Measurements from ENCODE around the gene NCK2. TPM values are rescaled to one million over a fixed set of nuclear protein-coding genes. Genes with fewer than 3 reads are reported as not detected.

NCK2 gene
- total RNA-seq, 1 experiment from 2014 or later: 45.4 TPM

DNA sequence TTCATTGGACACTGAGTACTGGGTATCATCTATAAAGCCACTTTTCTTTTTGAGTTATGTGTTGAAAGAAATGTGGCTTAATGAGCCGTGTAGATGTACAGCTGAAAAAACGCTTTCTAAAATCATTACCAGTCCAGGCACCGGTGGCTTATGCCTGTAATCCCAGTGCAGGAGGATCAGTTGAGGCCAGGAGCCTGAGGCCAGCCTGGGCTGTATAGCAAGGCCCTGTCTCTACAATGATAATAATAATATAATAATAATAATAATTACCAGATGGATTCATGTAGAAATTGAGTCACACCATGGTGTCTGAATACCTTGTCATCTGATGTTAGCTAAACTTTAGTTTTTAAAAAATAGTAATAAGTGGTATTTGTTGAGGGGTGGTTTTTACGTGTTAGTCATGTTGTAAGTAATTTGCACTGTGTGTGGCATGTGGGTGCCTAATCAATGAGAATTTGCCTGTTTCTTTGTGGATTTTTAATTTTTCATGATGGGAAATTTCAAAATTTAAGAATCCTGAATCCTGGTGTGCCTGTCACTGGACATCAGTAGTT, 30.1 kb downstream of the NCK2 start:
- peaks cover 16% of the 10 kb centered on the region for H3K79me2 ChIP-seq (ENCODE audit: low read length)

GRCh38 chr2:105775809-105776559, 31.3 kb downstream of the NCK2 start:
- no peaks in the 10 kb centered on the region for H3K27me3 ChIP-seq (ENCODE audit: low read length)
- intact Hi-C loops (cut with micrococcal nuclease): no loop called here
- H3K4me1 ChIP-seq (ENCODE audit: insufficient read depth, low read length): no peaks in the 10 kb centered on the region
- H3K9ac ChIP-seq (ENCODE audit: low read length): no peak overlapping the region
- TF ChIP-seq, protein P1, sequence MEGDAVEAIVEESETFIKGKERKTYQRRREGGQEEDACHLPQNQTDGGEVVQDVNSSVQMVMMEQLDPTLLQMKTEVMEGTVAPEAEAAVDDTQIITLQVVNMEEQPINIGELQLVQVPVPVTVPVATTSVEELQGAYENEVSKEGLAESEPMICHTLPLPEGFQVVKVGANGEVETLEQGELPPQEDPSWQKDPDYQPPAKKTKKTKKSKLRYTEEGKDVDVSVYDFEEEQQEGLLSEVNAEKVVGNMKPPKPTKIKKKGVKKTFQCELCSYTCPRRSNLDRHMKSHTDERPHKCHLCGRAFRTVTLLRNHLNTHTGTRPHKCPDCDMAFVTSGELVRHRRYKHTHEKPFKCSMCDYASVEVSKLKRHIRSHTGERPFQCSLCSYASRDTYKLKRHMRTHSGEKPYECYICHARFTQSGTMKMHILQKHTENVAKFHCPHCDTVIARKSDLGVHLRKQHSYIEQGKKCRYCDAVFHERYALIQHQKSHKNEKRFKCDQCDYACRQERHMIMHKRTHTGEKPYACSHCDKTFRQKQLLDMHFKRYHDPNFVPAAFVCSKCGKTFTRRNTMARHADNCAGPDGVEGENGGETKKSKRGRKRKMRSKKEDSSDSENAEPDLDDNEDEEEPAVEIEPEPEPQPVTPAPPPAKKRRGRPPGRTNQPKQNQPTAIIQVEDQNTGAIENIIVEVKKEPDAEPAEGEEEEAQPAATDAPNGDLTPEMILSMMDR (conservative IDR thresholded peaks at IDR 0.05; ENCODE audit: low read depth, low read length): no peak
- TF ChIP-seq EZH2 (IDR thresholded peaks at IDR 0.05; ENCODE audit: low read length, unreplicated experiment): no peak
- no peak for TF ChIP-seq EZH2phosphoT487 (IDR thresholded peaks at IDR 0.05; ENCODE audit: borderline replicate concordance, low read length)
- no peak overlapping the region for H3K27ac ChIP-seq (ENCODE audit: low read length)
- H2AFZ ChIP-seq (ENCODE audit: low read length): no peak overlapping the region
- H3K9me3 ChIP-seq (ENCODE audit: low read length): no peaks in the 10 kb centered on the region
- no peak overlapping the region for H3K4me2 ChIP-seq (ENCODE audit: low read length)
- no peak for ATAC-seq
- CTCF ChIA-PET: no interaction called here
- no peaks in the 10 kb centered on the region for H4K20me1 ChIP-seq (ENCODE audit: low read length)
- no peaks in the 10 kb centered on the region for H3F3A ChIP-seq (ENCODE audit: low read length, unreplicated experiment)
- H3K79me2 ChIP-seq (ENCODE audit: low read length): 0 out of 2 replicates have a peak, but pooled peaks cover 10% of the 10 kb centered on the region
- H3K36me3 ChIP-seq (ENCODE audit: low read depth, low read length): no peaks in the 10 kb centered on the region
- H3K9me2 ChIP-seq (replicated peaks; ENCODE audit: low read length): no peaks in the 10 kb centered on the region
- POLR2A ChIA-PET (ENCODE audit: unreplicated experiment): no interaction called here
- no peak for DNase-seq
- H3K4me3 ChIP-seq (ENCODE audit: low read length): no peak overlapping the region
- no TSS peak for BruUV-seq (replicated peaks)

More for the DNA sequence above, 30.1 kb downstream of the NCK2 start:
- no peak overlapping the region for H3K4me3 ChIP-seq (ENCODE audit: low read length)
- no peaks in the 10 kb centered on the region for H3K9me2 ChIP-seq (replicated peaks; ENCODE audit: low read length)
- TF ChIP-seq, protein P1 (conservative IDR thresholded peaks at IDR 0.05; ENCODE audit: low read depth, low read length): no peak
- TF ChIP-seq EZH2 (IDR thresholded peaks at IDR 0.05; ENCODE audit: low read length, unreplicated experiment): no peak
- TF ChIP-seq EZH2phosphoT487 (IDR thresholded peaks at IDR 0.05; ENCODE audit: borderline replicate concordance, low read length): no peak
- no peaks in the 10 kb centered on the region for H4K20me1 ChIP-seq (ENCODE audit: low read length)
- no peaks in the 10 kb centered on the region for H3K36me3 ChIP-seq (ENCODE audit: low read depth, low read length)
- no peaks in the 10 kb centered on the region for H3K9me3 ChIP-seq (ENCODE audit: low read length)
- intact Hi-C loops (cut with micrococcal nuclease): no loop called here
- ATAC-seq: no peak
- no TSS peak for BruUV-seq (replicated peaks)
- POLR2A ChIA-PET (ENCODE audit: unreplicated experiment): no interaction called here
- H3K4me1 ChIP-seq (ENCODE audit: insufficient read depth, low read length): peaks cover under 1% of the 10 kb centered on the region; the same call in 1 of the 2 replicates
- no peaks in the 10 kb centered on the region for H3K27me3 ChIP-seq (ENCODE audit: low read length)
- CTCF ChIA-PET: no interaction called here
- no peaks in the 10 kb centered on the region for H3F3A ChIP-seq (ENCODE audit: low read length, unreplicated experiment)
- H3K4me2 ChIP-seq (ENCODE audit: low read length): no peak overlapping the region
- no peak overlapping the region for H3K9ac ChIP-seq (ENCODE audit: low read length)
- no peak for DNase-seq
- no peak overlapping the region for H2AFZ ChIP-seq (ENCODE audit: low read length)
- H3K27ac ChIP-seq (ENCODE audit: low read length): no peak overlapping the region

GRCh38 chr2:105776560-105776928, 31.8 kb downstream of the NCK2 start:
- Histone ChIP-seq H3F3A (ENCODE audit: low read length, unreplicated experiment) (no peaks in the 10 kb centered on the region), H3K9me2 (replicated peaks; ENCODE audit: low read length) (no peaks in the 10 kb centered on the region), H3K79me2 (ENCODE audit: low read length) (0 out of 2 replicates have a peak, but pooled peaks cover 10% of the 10 kb centered on the region), H3K36me3 (ENCODE audit: low read depth, low read length) (no peaks in the 10 kb centered on the region), H3K4me1 (ENCODE audit: insufficient read depth, low read length) (no peaks in the 10 kb centered on the region), H3K27me3 (ENCODE audit: low read length) (no peaks in the 10 kb centered on the region), H3K9ac (ENCODE audit: low read length) (no peak overlapping the region), H2AFZ (ENCODE audit: low read length) (no peak overlapping the region), H4K20me1 (ENCODE audit: low read length) (no peaks in the 10 kb centered on the region), H3K4me2 (ENCODE audit: low read length) (no peak overlapping the region), H3K4me3 (ENCODE audit: low read length) (no peak overlapping the region), H3K27ac (ENCODE audit: low read length) (no peak overlapping the region), H3K9me3 (ENCODE audit: low read length) (no peaks in the 10 kb centered on the region)
- CTCF ChIA-PET: no interaction called here
- intact Hi-C loops (cut with micrococcal nuclease): no loop called here
- TF ChIP-seq EZH2 (IDR thresholded peaks at IDR 0.05; ENCODE audit: low read length, unreplicated experiment) (no peak), EZH2phosphoT487 (IDR thresholded peaks at IDR 0.05; ENCODE audit: borderline replicate concordance, low read length) (no peak)
- TF ChIP-seq, protein P1 (conservative IDR thresholded peaks at IDR 0.05; ENCODE audit: low read depth, low read length): no peak
- POLR2A ChIA-PET (ENCODE audit: unreplicated experiment): no interaction called here
- no TSS peak for BruUV-seq (replicated peaks)
- no peak for ATAC-seq
- no peak for DNase-seq
